Fibroblast of villous mesenchyme (primary cell): ENCODE data around the gene KCNJ6. TPM values are rescaled to one million over a fixed set of nuclear protein-coding genes. Genes with fewer than 3 reads are reported as not detected.

Experiments used
- DNase-seq: peaks from one replicate; pipeline ENCODE4 v3.0.0-alpha.2; 2010; ENCODE audit warnings: low read depth
- H3K4me3 ChIP-seq: 2 replicates; pipeline ENCODE4 v1.5.1; 2011; ENCODE audit warnings: low read depth, mild to moderate bottlenecking, low read length
- total RNA-seq: library from RNA; depleted of rRNA; stranded (reverse); fragments of >200 nt; gene quantifications from 2 replicates; pipeline ENCODE4 v1.2.3, GENCODE V29; 2012
- TF ChIP-seq, protein P1 (sequence below): IDR thresholded peaks from 2 replicates; pipeline ENCODE4 v1.5.1; 2012; ENCODE audit warnings: low read depth, mild to moderate bottlenecking, low read length; ENCODE audit not compliant: insufficient read depth

KCNJ6 gene, protein sequence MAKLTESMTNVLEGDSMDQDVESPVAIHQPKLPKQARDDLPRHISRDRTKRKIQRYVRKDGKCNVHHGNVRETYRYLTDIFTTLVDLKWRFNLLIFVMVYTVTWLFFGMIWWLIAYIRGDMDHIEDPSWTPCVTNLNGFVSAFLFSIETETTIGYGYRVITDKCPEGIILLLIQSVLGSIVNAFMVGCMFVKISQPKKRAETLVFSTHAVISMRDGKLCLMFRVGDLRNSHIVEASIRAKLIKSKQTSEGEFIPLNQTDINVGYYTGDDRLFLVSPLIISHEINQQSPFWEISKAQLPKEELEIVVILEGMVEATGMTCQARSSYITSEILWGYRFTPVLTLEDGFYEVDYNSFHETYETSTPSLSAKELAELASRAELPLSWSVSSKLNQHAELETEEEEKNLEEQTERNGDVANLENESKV
- total RNA-seq: under 0.01 TPM in 1 of 2 replicates, not detected in the other

DNA sequence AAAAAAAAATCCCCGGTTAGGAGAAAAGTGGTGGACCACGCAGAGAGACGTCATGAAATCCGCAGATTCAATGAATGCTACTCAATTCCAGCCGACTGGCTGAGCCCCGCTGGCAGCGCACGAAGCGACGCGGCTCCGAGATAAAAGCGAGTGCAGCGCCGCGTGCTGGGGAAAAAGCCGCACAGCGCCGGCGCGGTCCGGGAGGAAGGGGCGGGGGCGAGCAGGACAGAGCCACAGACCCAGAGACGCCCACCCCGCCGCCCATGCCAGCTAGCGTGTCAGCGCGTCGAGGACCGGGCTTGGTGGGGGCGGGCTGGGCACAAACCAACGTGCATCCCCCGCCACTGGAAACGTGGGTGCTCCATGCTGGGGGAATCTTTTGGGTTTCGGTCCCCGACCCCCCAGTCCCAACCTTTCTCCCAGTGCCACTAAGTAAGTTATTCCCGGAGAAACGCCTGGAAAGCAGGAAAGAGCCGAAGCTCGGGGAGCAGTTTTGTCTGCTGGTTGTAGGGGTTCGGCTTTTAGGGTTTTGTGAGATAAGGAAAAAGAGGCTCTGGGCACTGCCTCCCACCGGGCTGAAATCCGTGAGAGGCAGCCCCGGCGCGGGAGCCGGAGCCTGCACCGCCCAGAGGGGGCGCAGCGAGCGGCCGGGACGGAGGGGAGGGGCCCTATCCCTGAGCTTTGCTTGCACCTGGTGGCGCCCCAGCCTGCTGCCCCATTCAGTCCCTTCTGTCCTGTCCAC lies at the start of gene KCNJ6:
Gene KCNJ6, minus strand, starts transcription at position 148 of the 742 bp plus-strand sequence. CDS start 75,775 bp downstream, outside the sequence.
- TF ChIP-seq, protein P1, sequence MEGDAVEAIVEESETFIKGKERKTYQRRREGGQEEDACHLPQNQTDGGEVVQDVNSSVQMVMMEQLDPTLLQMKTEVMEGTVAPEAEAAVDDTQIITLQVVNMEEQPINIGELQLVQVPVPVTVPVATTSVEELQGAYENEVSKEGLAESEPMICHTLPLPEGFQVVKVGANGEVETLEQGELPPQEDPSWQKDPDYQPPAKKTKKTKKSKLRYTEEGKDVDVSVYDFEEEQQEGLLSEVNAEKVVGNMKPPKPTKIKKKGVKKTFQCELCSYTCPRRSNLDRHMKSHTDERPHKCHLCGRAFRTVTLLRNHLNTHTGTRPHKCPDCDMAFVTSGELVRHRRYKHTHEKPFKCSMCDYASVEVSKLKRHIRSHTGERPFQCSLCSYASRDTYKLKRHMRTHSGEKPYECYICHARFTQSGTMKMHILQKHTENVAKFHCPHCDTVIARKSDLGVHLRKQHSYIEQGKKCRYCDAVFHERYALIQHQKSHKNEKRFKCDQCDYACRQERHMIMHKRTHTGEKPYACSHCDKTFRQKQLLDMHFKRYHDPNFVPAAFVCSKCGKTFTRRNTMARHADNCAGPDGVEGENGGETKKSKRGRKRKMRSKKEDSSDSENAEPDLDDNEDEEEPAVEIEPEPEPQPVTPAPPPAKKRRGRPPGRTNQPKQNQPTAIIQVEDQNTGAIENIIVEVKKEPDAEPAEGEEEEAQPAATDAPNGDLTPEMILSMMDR: peak; percentile 74
- H3K4me3 ChIP-seq: peak within 1 kb of the TSS; percentile 41
- DNase-seq: peak; percentile 39

DNA sequence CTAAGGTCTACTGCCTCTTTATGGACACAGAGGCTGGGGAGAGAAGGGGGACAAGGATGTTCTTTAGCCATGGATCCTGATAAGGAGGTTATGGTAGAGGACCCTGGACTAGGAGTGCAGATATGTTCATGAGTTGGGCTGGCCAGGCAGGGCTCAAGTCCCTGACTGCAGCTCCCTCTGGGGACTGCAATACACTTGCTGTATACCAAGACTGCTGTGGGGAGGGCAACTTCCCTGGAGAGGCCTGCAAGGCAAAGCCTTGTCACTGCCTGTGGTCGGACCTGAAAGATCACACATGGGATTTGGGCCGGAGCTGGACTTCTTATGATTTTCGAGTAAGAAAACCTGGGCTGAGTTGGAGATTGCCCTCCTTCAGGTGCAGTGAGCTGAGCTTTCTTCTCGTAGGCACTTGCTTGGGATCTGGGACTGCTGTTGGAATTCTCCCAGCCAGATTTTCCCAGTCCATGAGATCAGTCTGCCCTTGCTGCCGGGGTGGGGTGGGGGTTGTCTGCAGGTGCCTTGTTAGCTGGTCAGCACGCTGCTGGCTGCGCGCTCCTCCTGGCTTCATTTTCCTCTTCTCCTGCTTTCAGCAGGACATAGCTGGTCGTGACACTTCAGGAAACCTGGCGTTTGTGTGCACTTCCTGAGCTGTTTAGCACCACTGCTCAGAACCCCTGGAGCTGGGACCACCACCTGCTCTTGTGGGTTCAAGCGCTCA lies 49.0 kb upstream of the KCNJ6 start:
- DNase-seq: no peak
- TF ChIP-seq, protein P1: no peak
- H3K4me3 ChIP-seq: no peak overlapping the region

DNA sequence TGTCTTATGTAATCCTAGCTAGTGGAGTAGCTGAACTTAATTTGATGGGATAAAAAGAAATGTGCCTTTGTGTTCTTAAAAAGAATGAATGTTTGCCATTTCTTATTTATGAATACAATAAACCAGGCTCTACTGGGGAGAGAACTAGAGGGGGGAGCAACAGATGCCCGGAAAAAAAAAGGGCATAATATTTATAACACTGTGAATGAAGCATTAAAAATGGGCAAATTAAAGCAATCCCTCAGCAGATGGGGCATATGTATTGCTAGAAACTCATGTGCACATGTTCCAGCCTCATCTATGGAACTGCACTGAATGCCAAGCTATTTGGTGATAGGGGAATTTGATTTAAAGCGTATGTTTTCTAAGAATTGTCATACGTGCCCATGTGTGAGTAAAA lies 42.3 kb upstream of the KCNJ6 start:
- H3K4me3 ChIP-seq: no peak overlapping the region
- TF ChIP-seq, protein P1: no peak
- no peak for DNase-seq

DNA sequence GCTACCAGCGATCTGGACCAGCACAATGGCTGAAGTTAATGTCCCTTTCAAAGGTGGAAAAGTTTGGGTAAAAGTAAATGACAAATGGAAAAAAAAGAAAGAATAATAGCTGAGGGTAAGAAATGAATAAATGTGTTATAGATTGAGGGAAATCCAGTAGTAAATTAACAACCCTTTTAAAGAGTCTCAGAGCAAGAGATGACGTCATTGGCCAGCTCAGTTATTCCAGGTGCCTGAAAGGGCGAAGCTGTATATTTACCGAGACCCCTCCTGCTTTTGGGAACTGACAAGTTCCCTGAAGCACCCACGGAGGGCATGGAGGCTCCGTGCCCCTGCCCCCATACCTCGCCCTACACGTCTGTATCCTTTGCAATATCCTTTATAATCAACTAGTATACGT lies 40.5 kb upstream of the KCNJ6 start:
- DNase-seq: no peak
- H3K4me3 ChIP-seq: no peak overlapping the region
- TF ChIP-seq, protein P1: no peak

DNA sequence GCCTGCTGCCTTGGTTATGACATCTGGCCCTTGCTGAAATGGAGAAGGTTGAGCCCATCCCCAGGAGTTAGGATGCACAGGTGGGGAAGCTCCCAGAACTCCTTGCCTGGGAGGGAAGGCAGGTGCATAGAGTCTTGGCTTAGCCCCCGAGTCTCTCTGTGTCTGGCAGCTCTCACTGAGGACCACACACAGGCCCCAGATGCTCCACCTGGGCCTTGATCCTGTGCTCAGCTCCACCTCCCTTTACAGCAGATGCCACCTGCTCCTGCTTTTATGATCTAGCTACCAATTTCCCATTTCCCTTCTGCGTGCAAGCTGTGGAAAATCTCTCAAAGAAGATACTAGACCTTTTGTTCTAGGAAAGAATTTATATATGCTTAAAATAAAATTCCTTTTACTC lies 28.8 kb upstream of the KCNJ6 start:
- H3K4me3 ChIP-seq: no peak overlapping the region
- no peak for DNase-seq
- TF ChIP-seq, protein P1: no peak

DNA sequence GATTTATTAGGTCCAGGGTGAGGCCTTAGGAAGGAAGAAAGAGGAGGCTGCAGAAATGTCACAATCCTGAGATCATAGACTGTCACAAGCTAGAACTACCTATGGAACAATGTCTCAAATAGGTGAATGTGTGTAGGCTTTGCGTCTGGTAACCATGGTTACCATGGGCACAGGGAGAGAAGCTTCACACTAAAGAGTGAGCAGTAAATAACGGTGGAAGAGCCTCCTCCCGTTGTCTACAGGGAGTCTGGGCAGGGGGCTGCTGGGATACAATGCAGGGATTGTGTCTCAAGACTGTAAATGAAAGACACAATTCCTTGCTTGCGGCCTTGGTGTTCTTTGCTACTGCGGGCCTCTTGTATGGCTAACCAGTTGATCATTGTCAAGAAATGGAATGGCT lies 28.2 kb upstream of the KCNJ6 start:
- no peak overlapping the region for H3K4me3 ChIP-seq
- TF ChIP-seq, protein P1: no peak
- no peak for DNase-seq
